Hepatocyte (in vitro differentiated cells): ENCODE results near the gene TUBA4B. TPM values are rescaled to one million over a fixed set of nuclear protein-coding genes. Genes with fewer than 3 reads are reported as not detected.

Experiments used
- DNase-seq: peaks from one replicate; pipeline ENCODE4 v3.0.0-alpha.2; 2016; ENCODE audit warnings: low spot score
- H2AFZ ChIP-seq: fragments of 200-600 bp; sonication (generic); 2 replicates; pipeline ENCODE4 v1.6.0; 2016; ENCODE audit warnings: antibody characterized with exemption, mild to moderate bottlenecking
- H3K27ac ChIP-seq: fragments of 200-600 bp; sonication (generic); 2 replicates; pipeline ENCODE4 v1.5.1; 2016; ENCODE audit warnings: mild to moderate bottlenecking
- H3K27me3 ChIP-seq: fragments of 200-600 bp; sonication (generic); 2 replicates; pipeline ENCODE4 v1.6.1; 2016
- H3K36me3 ChIP-seq: fragments of 200-600 bp; sonication (generic); replicated peaks from 2 replicates; pipeline ENCODE4 v1.5.1; 2016; ENCODE audit warnings: low read depth; ENCODE audit not compliant: insufficient read depth
- H3K4me1 ChIP-seq: fragments of 200-600 bp; sonication (generic); 2 replicates; pipeline ENCODE4 v1.5.1; 2016; ENCODE audit warnings: mild to moderate bottlenecking, moderate library complexity; ENCODE audit not compliant: insufficient read depth
- H3K4me2 ChIP-seq: fragments of 200-600 bp; sonication (generic); 2 replicates; pipeline ENCODE4 v1.6.0; 2016
- H3K4me3 ChIP-seq: fragments of 200-600 bp; sonication (generic); 2 replicates; pipeline ENCODE4 v1.5.1; 2016; ENCODE audit warnings: mild to moderate bottlenecking
- H3K79me2 ChIP-seq: fragments of 200-600 bp; sonication (generic); 2 replicates; pipeline ENCODE4 v1.6.0; 2017; ENCODE audit warnings: mild to moderate bottlenecking
- H3K9me2 ChIP-seq: fragments of 200-600 bp; sonication (generic); replicated peaks from 2 replicates; pipeline ENCODE4 v1.6.0; 2017; ENCODE audit warnings: mild to moderate bottlenecking; ENCODE audit not compliant: insufficient read depth
- H3K9me3 ChIP-seq: fragments of 200-600 bp; sonication (generic); 2 replicates; pipeline ENCODE4 v1.5.1; 2016; ENCODE audit warnings: low read depth, mild to moderate bottlenecking
- H4K20me1 ChIP-seq: fragments of 200-600 bp; sonication (generic); 2 replicates; pipeline ENCODE4 v1.6.0; 2016; ENCODE audit warnings: mild to moderate bottlenecking; ENCODE audit not compliant: insufficient read depth, poor library complexity, severe bottlenecking
- EZH2 ChIP-seq: fragments of 200-600 bp; sonication (generic); IDR thresholded peaks from 2 replicates; pipeline ENCODE4 v1.6.1; 2016; ENCODE audit warnings: antibody characterized with exemption, mild to moderate bottlenecking, borderline replicate concordance
- EZH2phosphoT487 ChIP-seq: fragments of 200-600 bp; sonication (generic); IDR thresholded peaks from one replicate; pipeline ENCODE4 v1.6.1; 2018; ENCODE audit warnings: antibody characterized with exemption, mild to moderate bottlenecking, low read depth, moderate library complexity; ENCODE audit not compliant: unreplicated experiment, severe bottlenecking
- WGBS: methylation state at CpG from one replicate; pipeline ENCODE4 v1.1.6; 2016; ENCODE audit warnings: low lambda C conversion rate; ENCODE audit errors: missing lambda C conversion rate; 5-methylcytosine and 5-hydroxymethylcytosine counted together
- polyA plus RNA-seq: library from polyadenylated mRNA; unstranded; fragments of >200 nt; fragmentation: Nextera tagmentation; extraction: Ambion mirVana; gene quantifications from 2 replicates; pipeline ENCODE4 v1.2.1, GENCODE V29; 2016
- total RNA-seq: library from RNA; depleted of rRNA; stranded (reverse); fragments of >200 nt; gene quantifications from 2 replicates; pipeline ENCODE4 v1.2.3, GENCODE V29; 2014
- TF ChIP-seq, protein P1 (sequence below): fragments of 200-600 bp; sonication (generic); IDR thresholded peaks from 2 replicates; pipeline ENCODE4 v1.5.1; 2016; ENCODE audit warnings: antibody characterized with exemption, mild to moderate bottlenecking; ENCODE audit not compliant: poor library complexity

The TUBA4B gene
- total and polyA plus RNA-seq, 2 experiments from 2014 or later: 0.13 TPM; not detected in 1

DNA sequence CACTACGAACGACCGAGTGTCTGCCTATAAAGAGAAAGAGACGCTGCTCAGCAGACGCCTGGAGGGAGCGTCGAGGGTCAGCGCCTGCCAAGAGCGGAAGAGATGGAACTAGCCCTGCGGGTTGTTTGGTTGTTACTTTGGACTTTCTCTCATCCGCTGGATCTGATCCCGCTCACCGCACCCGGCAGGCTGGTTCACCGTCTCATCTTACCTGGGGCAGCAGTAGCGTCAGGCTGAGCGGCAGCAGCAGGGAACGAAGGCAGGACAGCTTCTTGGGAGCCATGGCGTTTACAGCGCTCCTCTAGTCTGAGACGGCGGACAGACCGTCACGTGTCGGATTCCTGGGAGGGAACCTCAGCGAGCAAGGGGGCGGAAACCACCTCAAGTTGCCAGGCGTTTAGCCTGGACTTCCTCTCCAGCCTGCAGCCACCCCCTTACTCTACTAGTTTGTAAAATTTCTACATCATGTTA is 9.7 kb upstream of the TUBA4B start:
- 91% methylated on average over 28 of the region's 28 CpGs for WGBS
- H3K4me2 ChIP-seq: no peak overlapping the region

DNA sequence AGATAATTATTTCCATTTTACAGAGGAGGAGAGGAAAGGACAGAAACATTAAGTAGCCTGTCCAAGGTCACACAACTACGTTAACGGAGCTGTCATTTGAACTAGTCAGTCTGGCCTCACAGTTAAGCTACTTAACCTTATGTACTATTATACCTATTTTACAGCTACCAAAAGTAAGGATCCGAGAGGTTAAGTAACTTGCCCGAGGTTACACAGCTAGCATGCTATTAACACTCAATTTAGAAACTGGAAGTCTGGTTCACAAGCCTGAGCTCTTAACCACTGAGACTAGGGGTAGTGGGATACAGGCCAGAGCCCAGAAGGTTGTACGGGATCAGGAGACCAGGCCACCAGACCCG is 8.3 kb upstream of the TUBA4B start:
- Histone ChIP-seq H3K79me2 (peaks cover 22% of the 10 kb centered on the region), H3K4me3 (peak overlapping the region; percentile 48), H4K20me1 (no peaks in the 10 kb centered on the region), H3K27me3 (no peaks in the 10 kb centered on the region), H3K9me3 (no peaks in the 10 kb centered on the region), H3K9me2 (no peaks in the 10 kb centered on the region), H3K4me2 (peak overlapping the region; percentile 89), H3K27ac (peak overlapping the region; percentile 93), H3K36me3 (no peaks in the 10 kb centered on the region), H2AFZ (peak overlapping the region; percentile 86), H3K4me1 (peaks cover 30% of the 10 kb centered on the region)
- TF ChIP-seq EZH2phosphoT487: no peak
- TF ChIP-seq, protein P1, sequence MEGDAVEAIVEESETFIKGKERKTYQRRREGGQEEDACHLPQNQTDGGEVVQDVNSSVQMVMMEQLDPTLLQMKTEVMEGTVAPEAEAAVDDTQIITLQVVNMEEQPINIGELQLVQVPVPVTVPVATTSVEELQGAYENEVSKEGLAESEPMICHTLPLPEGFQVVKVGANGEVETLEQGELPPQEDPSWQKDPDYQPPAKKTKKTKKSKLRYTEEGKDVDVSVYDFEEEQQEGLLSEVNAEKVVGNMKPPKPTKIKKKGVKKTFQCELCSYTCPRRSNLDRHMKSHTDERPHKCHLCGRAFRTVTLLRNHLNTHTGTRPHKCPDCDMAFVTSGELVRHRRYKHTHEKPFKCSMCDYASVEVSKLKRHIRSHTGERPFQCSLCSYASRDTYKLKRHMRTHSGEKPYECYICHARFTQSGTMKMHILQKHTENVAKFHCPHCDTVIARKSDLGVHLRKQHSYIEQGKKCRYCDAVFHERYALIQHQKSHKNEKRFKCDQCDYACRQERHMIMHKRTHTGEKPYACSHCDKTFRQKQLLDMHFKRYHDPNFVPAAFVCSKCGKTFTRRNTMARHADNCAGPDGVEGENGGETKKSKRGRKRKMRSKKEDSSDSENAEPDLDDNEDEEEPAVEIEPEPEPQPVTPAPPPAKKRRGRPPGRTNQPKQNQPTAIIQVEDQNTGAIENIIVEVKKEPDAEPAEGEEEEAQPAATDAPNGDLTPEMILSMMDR: no peak
- no peak for DNase-seq
- 51% methylated on average over 6 of the region's 6 CpGs for WGBS

More for the DNA sequence above, 9.7 kb upstream of the TUBA4B start:
- no peak overlapping the region for H2AFZ ChIP-seq
- no peaks in the 10 kb centered on the region for H4K20me1 ChIP-seq
- H3K4me1 ChIP-seq: peaks cover 16% of the 10 kb centered on the region
- no peaks in the 10 kb centered on the region for H3K36me3 ChIP-seq
- no peak for DNase-seq
- peaks cover 22% of the 10 kb centered on the region for H3K79me2 ChIP-seq
- no peaks in the 10 kb centered on the region for H3K27me3 ChIP-seq
- H3K9me2 ChIP-seq: no peaks in the 10 kb centered on the region
- H3K4me3 ChIP-seq: no peak overlapping the region
- no peak overlapping the region for H3K27ac ChIP-seq
- no peak for TF ChIP-seq EZH2phosphoT487
- TF ChIP-seq, protein P1: no peak
- no peak for TF ChIP-seq EZH2
- H3K9me3 ChIP-seq: no peaks in the 10 kb centered on the region

DNA sequence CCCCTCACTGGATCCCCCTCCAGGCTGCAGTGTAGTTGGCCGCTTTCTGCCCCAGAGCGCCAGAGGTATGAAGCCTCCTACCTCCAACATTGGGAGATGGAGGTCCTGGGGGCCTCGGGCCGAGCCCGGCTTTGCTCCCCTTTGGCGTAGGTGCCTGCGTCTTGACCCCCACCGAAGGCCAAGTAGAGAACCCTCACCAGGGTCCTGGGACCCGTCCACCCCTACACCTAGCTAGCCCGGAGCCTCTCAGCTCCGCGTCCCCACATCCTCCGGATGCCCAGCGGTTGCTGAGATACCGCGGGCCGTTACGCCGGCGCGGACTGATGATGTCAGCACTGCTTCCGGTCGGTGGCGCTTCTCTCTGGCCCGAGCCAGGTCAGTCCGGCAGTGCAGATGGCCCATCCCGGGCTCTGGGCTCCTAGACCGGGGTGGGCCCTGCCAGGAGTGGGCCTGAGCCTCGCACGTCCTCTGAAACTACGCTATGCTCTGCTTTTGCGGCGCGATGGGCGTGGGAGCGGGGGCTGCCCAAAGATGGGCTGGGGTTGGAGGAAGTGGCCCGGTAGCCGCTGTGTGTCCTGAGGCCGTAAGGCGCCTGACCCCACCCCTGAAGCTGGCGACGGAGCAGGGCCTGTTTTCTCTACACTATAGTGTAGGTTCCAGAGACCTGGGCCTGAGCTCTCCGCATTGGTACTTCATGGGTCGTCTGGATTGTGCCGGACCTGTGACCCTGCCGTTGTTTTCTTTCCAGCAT is 7.7 kb upstream of the TUBA4B start, which contains the start of the genes GLB1L and STK16:
TSS of gene GLB1L (minus strand) at position 297 of the 751 bp plus-strand sequence. CDS start 1,871 bp downstream, outside the sequence.
TSS of gene STK16 (plus strand) at position 332 of the 751 bp plus-strand sequence. CDS start 521 bp downstream, outside the sequence.
- Histone ChIP-seq H3K9me2 (no peaks in the 10 kb centered on the region), H3K36me3 (no peaks in the 10 kb centered on the region), H3K4me3 (peak within 1 kb of the TSS; percentile 48), H3K27ac (peak within 1 kb of the TSS; percentile 93), H3K9me3 (no peaks in the 10 kb centered on the region), H3K4me2 (peak within 1 kb of the TSS; percentile 89), H4K20me1 (no peaks in the 10 kb centered on the region), H2AFZ (peak within 1 kb of the TSS; percentile 86), H3K4me1 (peaks cover 36% of the 10 kb centered on the region), H3K79me2 (peaks cover 22% of the 10 kb centered on the region), H3K27me3 (no peaks in the 10 kb centered on the region)
- DNase-seq: peak; percentile 95
- TF ChIP-seq EZH2phosphoT487 (no peak), EZH2 (no peak)
- TF ChIP-seq, protein P1: no peak
- 1% methylated on average over 46 of the region's 46 CpGs for WGBS
